ENCODE measurements around the gene MKLN1. TPM values are rescaled to one million over a fixed set of nuclear protein-coding genes. Genes with fewer than 3 reads are reported as not detected.
A peak's percentile ranks its signal among the peaks of the same experiment; 100 is the strongest.
"Not testable (repeated sequence)": the region's sequence is repeated elsewhere in the genome, so short reads cannot be mapped to it uniquely, and the experiment has no call there.

MKLN1 gene
- polyA plus RNA-seq, 3 donors from 2014 or later, result 10.8 to 26.6 (median 17.5) TPM

GRCh38 chr7:131403322-131403721 is 75.6 kb downstream of the MKLN1 start:
- Mint-ChIP-seq H3K36me3 (peaks cover 7 to 25% (median 23%) of the 10 kb centered on the region in 3 donors), H3K9me3 (no peaks in the 10 kb centered on the region), H3K4me3 (no peak overlapping the region), H3K27ac (peak overlapping the region in 2 of 6 donors; percentile 5 to 15), H3K27me3 (ENCODE audit: low read depth in 3 of 3) (peaks cover 0 to 1% (median 0%) of the 10 kb centered on the region in 3 donors), H3K4me1 (peaks cover 8 to 69% of the 10 kb centered on the region in 2 donors)
- no peak for DNase-seq

- H3K4me1 Mint-ChIP-seq, result peaks cover 8 to 74% of the 10 kb centered on the region in 2 donors
- peaks cover 7 to 22% (median 21%) of the 10 kb centered on the region in 3 donors for H3K36me3 Mint-ChIP-seq
- DNase-seq, result no peak
- no peak overlapping the region for H3K4me3 Mint-ChIP-seq
- H3K27ac Mint-ChIP-seq, result peak overlapping the region in 1 of 6 donors; percentile 45
- H3K27me3 Mint-ChIP-seq (ENCODE audit: low read depth in 3 of 3), result peaks cover 0 to 1% (median 0%) of the 10 kb centered on the region in 3 donors
- no peaks in the 10 kb centered on the region for H3K9me3 Mint-ChIP-seq
These were observed 76.7 kb downstream of the MKLN1 start for GRCh38 chr7:131404226-131404911.

GRCh38 chr7:131409129-131409766 is 81.6 kb downstream of the MKLN1 start:
- peaks cover 4 to 44% of the 10 kb centered on the region in 2 donors for H3K4me1 Mint-ChIP-seq
- no peak overlapping the region for H3K27ac Mint-ChIP-seq
- H3K36me3 Mint-ChIP-seq, result peaks cover 0 to 17% (median 0%) of the 10 kb centered on the region in 3 donors
- no peak for DNase-seq
- no peaks in the 10 kb centered on the region for H3K27me3 Mint-ChIP-seq (ENCODE audit: low read depth in 3 of 3)
- H3K4me3 Mint-ChIP-seq, result no peak overlapping the region
- no peaks in the 10 kb centered on the region for H3K9me3 Mint-ChIP-seq

GRCh38 chr7:131412031-131412430 is 84.4 kb downstream of the MKLN1 start:
- no peak overlapping the region for H3K4me3 Mint-ChIP-seq
- H3K9me3 Mint-ChIP-seq, result no peaks in the 10 kb centered on the region
- H3K4me1 Mint-ChIP-seq, result peaks cover 0 to 25% of the 10 kb centered on the region in 2 donors
- no peak overlapping the region for H3K27ac Mint-ChIP-seq
- peaks cover 0 to 32% (median 7%) of the 10 kb centered on the region in 3 donors for H3K36me3 Mint-ChIP-seq
- H3K27me3 Mint-ChIP-seq (ENCODE audit: low read depth in 3 of 3), result no peaks in the 10 kb centered on the region
- no peak for DNase-seq

- Mint-ChIP-seq H3K4me3 (no peak overlapping the region), H3K27ac (no peak overlapping the region), H3K27me3 (ENCODE audit: low read depth in 3 of 3) (no peaks in the 10 kb centered on the region), H3K4me1 (peaks cover 0 to 11% of the 10 kb centered on the region in 2 donors), H3K9me3 (no peaks in the 10 kb centered on the region), H3K36me3 (peaks cover 4 to 40% (median 7%) of the 10 kb centered on the region in 3 donors)
- no peak for DNase-seq
These were observed 86.0 kb downstream of the MKLN1 start for GRCh38 chr7:131413711-131414110.

GRCh38 chr7:131424219-131424822 is 96.6 kb downstream of the MKLN1 start:
- Mint-ChIP-seq H3K27ac (peak overlapping the region in 1 of 6 donors; percentile 43), H3K9me3 (no peaks in the 10 kb centered on the region), H3K4me1 (peaks cover 3 to 9% of the 10 kb centered on the region in 2 donors), H3K27me3 (ENCODE audit: low read depth in 3 of 3) (no peaks in the 10 kb centered on the region), H3K36me3 (peaks cover 4 to 10% (median 9%) of the 10 kb centered on the region in 3 donors), H3K4me3 (no peak overlapping the region)
- DNase-seq, result peak; percentile 8 to 29 (median 9)

- DNase-seq, result no peak
- H3K27ac Mint-ChIP-seq, result no peak overlapping the region
- H3K4me1 Mint-ChIP-seq, result peaks cover 3 to 9% of the 10 kb centered on the region in 2 donors
- no peaks in the 10 kb centered on the region for H3K27me3 Mint-ChIP-seq (ENCODE audit: low read depth in 3 of 3)
- H3K9me3 Mint-ChIP-seq, result no peaks in the 10 kb centered on the region
- no peak overlapping the region for H3K4me3 Mint-ChIP-seq
- H3K36me3 Mint-ChIP-seq, result peaks cover 4 to 12% (median 6%) of the 10 kb centered on the region in 3 donors
These were observed 98.3 kb downstream of the MKLN1 start for GRCh38 chr7:131425992-131426391.

- not testable (repeated sequence) for H3K9me3 Mint-ChIP-seq; H3K4me3 Mint-ChIP-seq; H3K4me1 Mint-ChIP-seq; DNase-seq; H3K27me3 Mint-ChIP-seq (ENCODE audit: low read depth in 3 of 3); H3K27ac Mint-ChIP-seq
- H3K36me3 Mint-ChIP-seq, result peaks cover 4 to 21% (median 18%) of the 10 kb centered on the region in 3 donors
These were observed 103.2 kb downstream of the MKLN1 start for GRCh38 chr7:131430826-131431225.

- no peaks in the 10 kb centered on the region for H3K9me3 Mint-ChIP-seq
- no peak overlapping the region for H3K27ac Mint-ChIP-seq
- no peaks in the 10 kb centered on the region for H3K27me3 Mint-ChIP-seq (ENCODE audit: low read depth in 3 of 3)
- peaks cover 4 to 23% (median 18%) of the 10 kb centered on the region in 3 donors for H3K36me3 Mint-ChIP-seq
- DNase-seq, result no peak
- H3K4me3 Mint-ChIP-seq, result no peak overlapping the region
- H3K4me1 Mint-ChIP-seq, result peaks cover 0 to 14% of the 10 kb centered on the region in 2 donors
These were observed 103.6 kb downstream of the MKLN1 start for GRCh38 chr7:131431289-131431688.

- peaks cover 4 to 24% (median 18%) of the 10 kb centered on the region in 3 donors for H3K36me3 Mint-ChIP-seq
- DNase-seq, result no peak
- H3K9me3 Mint-ChIP-seq, result no peaks in the 10 kb centered on the region
- H3K27me3 Mint-ChIP-seq (ENCODE audit: low read depth in 3 of 3), result no peaks in the 10 kb centered on the region
- peaks cover 0 to 15% of the 10 kb centered on the region in 2 donors for H3K4me1 Mint-ChIP-seq
- peak overlapping the region in 2 of 6 donors; percentile 17 to 43 for H3K27ac Mint-ChIP-seq
- H3K4me3 Mint-ChIP-seq, result no peak overlapping the region
These were observed 104.1 kb downstream of the MKLN1 start for GRCh38 chr7:131431756-131432155.

- DNase-seq, result no peak
- peaks cover 0 to 2% (median 0%) of the 10 kb centered on the region in 3 donors for H3K27me3 Mint-ChIP-seq (ENCODE audit: low read depth in 3 of 3)
- no peak overlapping the region for H3K4me3 Mint-ChIP-seq
- H3K4me1 Mint-ChIP-seq, result peaks cover 0 to 15% of the 10 kb centered on the region in 2 donors
- H3K27ac Mint-ChIP-seq, result no peak overlapping the region
- no peaks in the 10 kb centered on the region for H3K9me3 Mint-ChIP-seq
- peaks cover 12 to 46% (median 33%) of the 10 kb centered on the region in 3 donors for H3K36me3 Mint-ChIP-seq
These were observed 108.7 kb downstream of the MKLN1 start for GRCh38 chr7:131436384-131436783.

- no peak for DNase-seq
- Mint-ChIP-seq H3K36me3 (peaks cover 16 to 54% (median 24%) of the 10 kb centered on the region in 3 donors), H3K27me3 (ENCODE audit: low read depth in 3 of 3) (peaks cover 0 to 2% (median 0%) of the 10 kb centered on the region in 3 donors), H3K27ac (no peak overlapping the region), H3K9me3 (no peaks in the 10 kb centered on the region), H3K4me1 (peaks cover 0 to 15% of the 10 kb centered on the region in 2 donors), H3K4me3 (no peak overlapping the region)
These were observed 111.3 kb downstream of the MKLN1 start for GRCh38 chr7:131438969-131439368.

- Mint-ChIP-seq H3K36me3 (peaks cover 18 to 40% (median 26%) of the 10 kb centered on the region in 3 donors), H3K27me3 (ENCODE audit: low read depth in 3 of 3) (peaks cover 0 to 2% (median 0%) of the 10 kb centered on the region in 3 donors), H3K4me1 (peaks cover 0 to 3% of the 10 kb centered on the region in 2 donors), H3K27ac (peak overlapping the region in 1 of 6 donors; percentile 62), H3K4me3 (no peak overlapping the region), H3K9me3 (no peaks in the 10 kb centered on the region)
- no peak for DNase-seq
These were observed 115.8 kb downstream of the MKLN1 start for GRCh38 chr7:131443496-131443895.

- no peak overlapping the region for H3K27ac Mint-ChIP-seq
- H3K27me3 Mint-ChIP-seq (ENCODE audit: low read depth in 3 of 3), result peaks cover 0 to 2% (median 0%) of the 10 kb centered on the region in 3 donors
- peaks cover 0 to 3% of the 10 kb centered on the region in 2 donors for H3K4me1 Mint-ChIP-seq
- no peak for DNase-seq
- H3K36me3 Mint-ChIP-seq, result peaks cover 25 to 39% (median 28%) of the 10 kb centered on the region in 3 donors
- no peak overlapping the region for H3K4me3 Mint-ChIP-seq
- no peaks in the 10 kb centered on the region for H3K9me3 Mint-ChIP-seq
These were observed 117.0 kb downstream of the MKLN1 start for GRCh38 chr7:131444683-131445082.

Data from immature natural killer cell (primary cell).